Astrocyte (in vitro differentiated cells and primary cell): Measurements from ENCODE around the gene LAIR2. TPM values are rescaled to one million over a fixed set of nuclear protein-coding genes. Genes with fewer than 3 reads are reported as not detected.

ENCODE experiments used
- DNase-seq: peaks from one replicate; pipeline ENCODE4 v3.0.0-alpha.2; 2010; ENCODE audit warnings: low read depth
- FAIRE-seq: peaks from 2 replicates; lab custom pipeline; 2011; peaks lifted over from hg19 to GRCh38; lab: Jason Lieb, UNC
- H2AFZ ChIP-seq: 2 replicates; pipeline ENCODE4 v1.6.0; 2012; ENCODE audit warnings: low read depth, low read length, inconsistent platforms
- H3K27ac ChIP-seq: 2 replicates; pipeline ENCODE4 v1.5.1; 2011; ENCODE audit warnings: low read depth, low read length, inconsistent platforms
- H3K27me3 ChIP-seq: 2 replicates; pipeline ENCODE4 v1.6.0; 2011; ENCODE audit warnings: low read length, inconsistent platforms; ENCODE audit not compliant: insufficient read depth
- H3K36me3 ChIP-seq: 2 replicates; pipeline ENCODE4 v1.5.1; 2011; ENCODE audit warnings: low read length, inconsistent platforms; ENCODE audit not compliant: insufficient read depth
- H3K4me1 ChIP-seq: 2 replicates; pipeline ENCODE4 v1.5.1; 2011; ENCODE audit warnings: low read length, inconsistent platforms; ENCODE audit not compliant: insufficient read depth
- H3K4me2 ChIP-seq: 2 replicates; pipeline ENCODE4 v1.6.0; 2012; ENCODE audit warnings: low read length, inconsistent platforms
- H3K4me3 ChIP-seq: 2 replicates; pipeline ENCODE4 v1.5.1; 2011; ENCODE audit warnings: low read depth, mild to moderate bottlenecking, low read length, inconsistent platforms; ENCODE audit not compliant: insufficient read depth
- H3K79me2 ChIP-seq: 2 replicates; pipeline ENCODE4 v1.6.0; 2012; ENCODE audit warnings: mild to moderate bottlenecking, low read length, inconsistent platforms; ENCODE audit not compliant: insufficient read depth
- H3K9ac ChIP-seq: 2 replicates; pipeline ENCODE4 v1.6.0; 2012; ENCODE audit warnings: mild to moderate bottlenecking, low read length, inconsistent platforms
- H3K9me3 ChIP-seq: 2 replicates; pipeline ENCODE4 v1.5.1; 2012; ENCODE audit warnings: low read depth, mild to moderate bottlenecking, low read length, inconsistent platforms; ENCODE audit not compliant: insufficient read depth
- H4K20me1 ChIP-seq: 2 replicates; pipeline ENCODE4 v1.6.0; 2012; ENCODE audit warnings: low read length, inconsistent platforms; ENCODE audit not compliant: insufficient read depth
- H3K27ac Mint-ChIP-seq: one replicate; pipeline ENCODE4 v1.8.0; 2021; ENCODE audit warnings: mild to moderate bottlenecking, mixed read lengths; ENCODE audit not compliant: unreplicated experiment
- H3K27me3 Mint-ChIP-seq: one replicate; pipeline ENCODE4 v1.8.0; 2021; ENCODE audit warnings: low read depth, mixed read lengths; ENCODE audit not compliant: unreplicated experiment
- H3K36me3 Mint-ChIP-seq: one replicate; pipeline ENCODE4 v1.8.0; 2021; ENCODE audit warnings: low read depth, mixed read lengths; ENCODE audit not compliant: unreplicated experiment
- H3K4me1 Mint-ChIP-seq: one replicate; pipeline ENCODE4 v1.8.0; 2021; ENCODE audit warnings: low read depth, mixed read lengths; ENCODE audit not compliant: unreplicated experiment
- H3K4me3 Mint-ChIP-seq: one replicate; pipeline ENCODE4 v1.8.0; 2021; ENCODE audit warnings: mild to moderate bottlenecking, moderate library complexity, mixed read lengths; ENCODE audit not compliant: unreplicated experiment
- H3K9me3 Mint-ChIP-seq: one replicate; pipeline ENCODE4 v1.8.0; 2021; ENCODE audit warnings: mild to moderate bottlenecking, mixed read lengths; ENCODE audit not compliant: unreplicated experiment
- CTCF ChIP-seq: IDR thresholded peaks from 2 replicates; pipeline ENCODE4 v1.5.1; 2011; ENCODE audit warnings: low read depth, mild to moderate bottlenecking, inconsistent platforms, low read length, moderate library complexity; ENCODE audit not compliant: insufficient read depth
- EZH2 ChIP-seq: IDR thresholded peaks from 2 replicates; pipeline ENCODE4 v1.6.1; 2012; ENCODE audit warnings: mild to moderate bottlenecking, low read length, inconsistent platforms; ENCODE audit not compliant: insufficient read depth
- total RNA-seq: library from RNA; stranded (reverse); gene quantifications from 2 replicates; pipeline ENCODE4 v1.2.1, GENCODE V29; 2021

The LAIR2 gene
- total RNA-seq, 1 donor from 2014 or later = not detected

- H3K9me3 ChIP-seq = no peaks in the 10 kb centered on the region
- Mint-ChIP-seq H3K4me1 (peaks cover 18% of the 10 kb centered on the region), H3K4me3 (peak overlapping the region; percentile 80), H3K27me3 (no peaks in the 10 kb centered on the region), H3K27ac (no peak overlapping the region), H3K36me3 (peaks cover 7% of the 10 kb centered on the region), H3K9me3 (no peaks in the 10 kb centered on the region)
- peak overlapping the region; percentile 43 for H3K9ac ChIP-seq
- peak overlapping the region; percentile 78 for H3K4me2 ChIP-seq
- H2AFZ ChIP-seq = peak overlapping the region; percentile 54
- no peak overlapping the region for H3K27ac ChIP-seq
- no peak for DNase-seq
- H4K20me1 ChIP-seq = no peaks in the 10 kb centered on the region
- peaks cover 13% of the 10 kb centered on the region for H3K27me3 ChIP-seq
- H3K4me3 ChIP-seq = peak overlapping the region; percentile 33
- no peak for FAIRE-seq
- H3K79me2 ChIP-seq = no peaks in the 10 kb centered on the region
- no peaks in the 10 kb centered on the region for H3K36me3 ChIP-seq
- TF ChIP-seq EZH2 (peak; percentile 44), CTCF (no peak)
- H3K4me1 ChIP-seq = peaks cover 14% of the 10 kb centered on the region
Observed at GRCh38 chr19:54470991-54471782, 31.4 kb upstream of the LAIR2 start.

DNA sequence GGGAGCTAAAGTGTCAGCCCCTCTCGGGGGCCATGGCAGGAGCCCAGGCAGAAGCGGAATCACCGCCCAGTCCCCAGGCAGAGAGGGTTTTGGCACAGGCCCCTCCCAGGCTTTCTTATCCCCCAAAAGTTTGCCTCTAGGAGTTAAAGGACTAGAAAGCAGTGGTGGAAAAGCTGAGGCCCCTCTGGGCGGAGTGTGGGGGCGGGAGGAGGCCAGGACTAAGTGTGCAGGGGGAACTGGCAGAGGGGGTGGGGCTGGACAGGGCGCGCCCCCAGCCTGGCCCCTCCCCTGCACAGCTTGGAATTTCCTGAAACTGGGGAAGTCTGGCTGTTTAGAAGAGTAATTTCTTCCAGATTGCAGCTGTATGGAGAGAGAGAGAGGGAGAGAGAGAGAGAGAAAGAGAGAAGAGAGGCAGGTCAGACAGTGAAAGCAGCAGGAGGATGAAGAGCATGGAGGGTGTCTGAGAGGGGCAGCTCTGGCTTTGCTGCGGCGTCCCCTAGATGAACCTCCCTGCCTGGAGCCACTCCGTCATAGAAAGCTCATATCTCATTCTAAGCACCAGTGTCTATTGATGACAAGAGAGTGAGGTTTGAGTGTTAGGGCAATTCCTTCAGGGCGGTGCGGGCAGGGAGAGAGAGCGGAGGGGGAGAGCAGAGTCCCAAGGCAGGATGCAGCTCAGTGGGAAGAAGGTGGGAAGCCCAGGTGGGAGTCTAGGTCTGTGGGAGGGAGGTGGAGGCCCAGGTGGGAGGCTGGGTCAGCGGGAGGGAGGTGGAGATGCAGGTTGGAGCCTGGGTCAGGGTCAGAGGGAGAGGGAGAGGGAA lies 29.4 kb upstream of the LAIR2 start, which contains the start of gene CDC42EP5:
Gene CDC42EP5, minus strand, starts transcription at position 226 of the 821 bp plus-strand sequence. CDS start 7,749 bp downstream, outside the sequence.
- peaks cover 18% of the 10 kb centered on the region for H3K4me1 Mint-ChIP-seq
- DNase-seq (peak; percentile 73), FAIRE-seq (peak; percentile 17)
- H3K4me3 Mint-ChIP-seq = peak within 1 kb of the TSS; percentile 77
- Histone ChIP-seq H3K36me3 (no peaks in the 10 kb centered on the region), H3K9ac (peak within 1 kb of the TSS; percentile 65), H4K20me1 (no peaks in the 10 kb centered on the region), H3K4me3 (peak within 1 kb of the TSS; percentile 52), H3K4me2 (peak within 1 kb of the TSS; percentile 91), H3K4me1 (peaks cover 14% of the 10 kb centered on the region), H3K27ac (peak within 1 kb of the TSS; percentile 49), H3K79me2 (no peaks in the 10 kb centered on the region), H3K27me3 (peaks cover 13% of the 10 kb centered on the region), H2AFZ (peak within 1 kb of the TSS; percentile 89), H3K9me3 (no peaks in the 10 kb centered on the region)
- H3K27me3 Mint-ChIP-seq = no peaks in the 10 kb centered on the region
- H3K9me3 Mint-ChIP-seq = no peaks in the 10 kb centered on the region
- TF ChIP-seq EZH2 (no peak), CTCF (no peak)
- H3K27ac Mint-ChIP-seq = peak within 1 kb of the TSS; percentile 90
- H3K36me3 Mint-ChIP-seq = peaks cover 3% of the 10 kb centered on the region
